Loucy (cell line): Measurements from ENCODE around the gene PFDN1.

Experiments used
- H2AFZ ChIP-seq: fragments of 200-600 bp; sonication (generic); 2 replicates; pipeline ENCODE4 v1.6.0; 2016; ENCODE audit warnings: antibody characterized with exemption, mild to moderate bottlenecking, low read length, moderate library complexity
- H3F3A ChIP-seq: fragments of 200-600 bp; 2 replicates; pipeline ENCODE4 v1.6.0; 2016; ENCODE audit warnings: antibody characterized with exemption, low read depth, mild to moderate bottlenecking
- H3K27me3 ChIP-seq: fragments of 200-600 bp; sonication (generic); 2 replicates; pipeline ENCODE4 v1.6.1; 2014; ENCODE audit warnings: low read length, mild to moderate bottlenecking; ENCODE audit not compliant: insufficient read depth, poor library complexity, severe bottlenecking
- H3K36me3 ChIP-seq: fragments of 200-600 bp; sonication (generic); 2 replicates; pipeline ENCODE4 v1.6.1; 2016; ENCODE audit warnings: low read length; ENCODE audit not compliant: insufficient read depth
- H3K4me1 ChIP-seq: fragments of 200-600 bp; sonication (generic); 2 replicates; pipeline ENCODE4 v1.5.1; 2014; ENCODE audit warnings: low read length, mild to moderate bottlenecking; ENCODE audit not compliant: insufficient read depth, poor library complexity, severe bottlenecking
- H3K4me2 ChIP-seq: fragments of 200-600 bp; sonication (generic); 2 replicates; pipeline ENCODE4 v1.6.0; 2014; ENCODE audit warnings: antibody characterized with exemption, low read length, low read depth, mild to moderate bottlenecking; ENCODE audit not compliant: poor library complexity, severe bottlenecking
- H3K4me3 ChIP-seq: fragments of 200-600 bp; sonication (generic); 2 replicates; pipeline ENCODE4 v1.5.1; 2014; ENCODE audit warnings: low read length, mild to moderate bottlenecking, mixed read lengths; ENCODE audit not compliant: poor library complexity, severe bottlenecking
- H3K79me2 ChIP-seq: fragments of 200-600 bp; sonication (generic); 2 replicates; pipeline ENCODE4 v1.6.1; 2014; ENCODE audit warnings: low read length; ENCODE audit not compliant: insufficient read depth
- H3K9ac ChIP-seq: fragments of 200-600 bp; sonication (generic); 2 replicates; pipeline ENCODE4 v1.6.0; 2014; ENCODE audit warnings: mild to moderate bottlenecking, low read depth, low read length, moderate library complexity; ENCODE audit not compliant: poor library complexity, severe bottlenecking
- H3K9me2 ChIP-seq: fragments of 200-600 bp; sonication (generic); replicated peaks from 2 replicates; pipeline ENCODE4 v1.6.1; 2016; ENCODE audit warnings: low read depth, low read length, mixed read lengths
- H3K9me3 ChIP-seq: fragments of 200-600 bp; sonication (generic); 2 replicates; pipeline ENCODE4 v1.6.1; 2014; ENCODE audit warnings: mild to moderate bottlenecking, antibody characterized with exemption, low read length, low read depth; ENCODE audit not compliant: insufficient read depth
- H4K20me1 ChIP-seq: fragments of 200-600 bp; sonication (generic); 2 replicates; pipeline ENCODE4 v1.6.0; 2014; ENCODE audit warnings: antibody characterized with exemption, low read length, mild to moderate bottlenecking; ENCODE audit not compliant: insufficient read depth, poor library complexity, severe bottlenecking
- CTCF ChIP-seq: fragments of 200-600 bp; sonication (generic); conservative IDR thresholded peaks from 2 replicates; pipeline ENCODE4 v1.5.1; 2014; ENCODE audit warnings: mild to moderate bottlenecking, antibody characterized with exemption, low read length
- EZH2phosphoT487 ChIP-seq: fragments of 200-600 bp; IDR thresholded peaks from 2 replicates; pipeline ENCODE4 v1.6.1; 2018; ENCODE audit warnings: antibody characterized with exemption, mild to moderate bottlenecking, moderate library complexity, borderline replicate concordance

The PFDN1 gene

GRCh38 chr5:140322751-140323731, 20.1 kb upstream of the PFDN1 start:
- Histone ChIP-seq H3K4me1 (no peaks in the 10 kb centered on the region), H3F3A (no peaks in the 10 kb centered on the region), H3K79me2 (no peaks in the 10 kb centered on the region), H3K9me3 (no peaks in the 10 kb centered on the region), H3K27me3 (no peaks in the 10 kb centered on the region), H3K9ac (no peak overlapping the region), H4K20me1 (no peaks in the 10 kb centered on the region), H3K36me3 (no peaks in the 10 kb centered on the region), H3K4me3 (no peak overlapping the region), H3K9me2 (no peaks in the 10 kb centered on the region), H2AFZ (no peak overlapping the region), H3K4me2 (no peak overlapping the region)
- no peak for TF ChIP-seq CTCF
- no peak for TF ChIP-seq EZH2phosphoT487

- no peaks in the 10 kb centered on the region for H3K27me3 ChIP-seq
- no peaks in the 10 kb centered on the region for H3K79me2 ChIP-seq
- H3K36me3 ChIP-seq, result no peaks in the 10 kb centered on the region
- no peak overlapping the region for H2AFZ ChIP-seq
- TF ChIP-seq CTCF (no peak), EZH2phosphoT487 (no peak)
- H4K20me1 ChIP-seq, result no peaks in the 10 kb centered on the region
- H3K9me3 ChIP-seq, result no peaks in the 10 kb centered on the region
- H3F3A ChIP-seq, result no peaks in the 10 kb centered on the region
- no peak overlapping the region for H3K4me3 ChIP-seq
- H3K9me2 ChIP-seq, result no peaks in the 10 kb centered on the region
- H3K4me2 ChIP-seq, result no peak overlapping the region
- no peaks in the 10 kb centered on the region for H3K4me1 ChIP-seq
- H3K9ac ChIP-seq, result no peak overlapping the region
Observed at GRCh38 chr5:140321796-140322195, 18.9 kb upstream of the PFDN1 start.

GRCh38 chr5:140319833-140320232, 16.9 kb upstream of the PFDN1 start:
- Histone ChIP-seq H3K9me2 (no peaks in the 10 kb centered on the region), H3K4me2 (no peak overlapping the region)

More at GRCh38 chr5:140319833-140320232, 16.9 kb upstream of the PFDN1 start:
- no peaks in the 10 kb centered on the region for H3K36me3 ChIP-seq
- H3F3A ChIP-seq, result no peaks in the 10 kb centered on the region
- H3K79me2 ChIP-seq, result no peaks in the 10 kb centered on the region
- no peaks in the 10 kb centered on the region for H3K27me3 ChIP-seq
- H3K9ac ChIP-seq, result no peak overlapping the region
- no peaks in the 10 kb centered on the region for H3K4me1 ChIP-seq
- H2AFZ ChIP-seq, result 0 out of 2 replicates have a peak overlapping the region, but pooled peaks have one; percentile 2
- TF ChIP-seq CTCF (no peak), EZH2phosphoT487 (no peak)
- H4K20me1 ChIP-seq, result no peaks in the 10 kb centered on the region
- H3K9me3 ChIP-seq, result no peaks in the 10 kb centered on the region
- H3K4me3 ChIP-seq, result no peak overlapping the region
